ENCODE data around the gene JPT2.
A peak's percentile ranks its signal among the peaks of the same experiment; 100 is the strongest.
"Not testable (repeated sequence)": the region's sequence is repeated elsewhere in the genome, so short reads cannot be mapped to it uniquely, and the experiment has no call there.

Gene JPT2

GRCh38 chr16:1710811-1711507 lies 32.9 kb downstream of the JPT2 start:
- no peak for DNase-seq

DNA sequence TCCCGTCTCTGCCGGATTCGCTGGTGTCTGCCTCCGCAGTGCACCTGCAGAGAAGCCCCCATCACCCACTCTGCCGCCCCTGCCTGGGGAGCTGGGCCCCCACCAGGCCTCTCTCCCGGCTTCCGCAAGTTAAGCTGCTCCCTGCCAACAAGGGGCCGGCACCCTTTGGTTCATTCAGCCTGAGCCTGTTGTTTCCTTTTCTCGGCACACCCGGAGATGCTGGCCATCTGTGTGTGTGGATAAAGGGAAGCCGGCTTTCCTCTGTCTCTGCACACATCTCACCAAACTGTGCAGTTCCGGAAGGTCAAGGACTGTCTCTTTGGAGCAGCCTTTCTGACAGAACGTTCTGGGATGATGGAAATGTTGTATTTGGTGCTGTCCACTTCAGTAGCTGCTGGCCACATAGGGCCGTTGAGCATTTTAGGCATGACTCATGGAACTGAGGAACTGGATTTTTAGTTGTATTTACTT lies 34.7 kb downstream of the JPT2 start:
- DNase-seq, result no peak

DNA sequence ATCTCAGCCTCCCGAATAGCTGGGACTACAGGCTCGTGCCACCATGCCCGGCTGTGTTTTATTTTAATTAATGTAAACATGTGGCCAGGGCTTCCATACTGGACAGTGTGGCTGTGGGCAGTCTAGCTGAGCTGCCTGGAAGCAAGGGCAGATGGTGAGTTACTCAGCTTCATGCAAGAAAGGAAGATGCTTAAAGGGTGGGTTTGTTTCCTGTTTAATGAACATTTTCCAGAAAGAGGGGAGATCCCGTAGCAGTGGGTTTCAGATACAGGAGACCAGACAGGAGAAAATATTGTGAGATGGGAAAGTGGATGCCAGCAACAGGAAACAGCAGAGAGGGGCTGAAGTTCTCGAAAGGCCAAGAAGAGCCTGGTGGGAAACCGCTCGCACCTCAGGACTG lies 35.3 kb downstream of the JPT2 start:
- DNase-seq, result no peak

- no peak for DNase-seq
Measured at GRCh38 chr16:1713933-1714332, 35.9 kb downstream of the JPT2 start.

- no peak for DNase-seq
Measured at GRCh38 chr16:1715220-1715619, 37.1 kb downstream of the JPT2 start.

- DNase-seq, result not testable (repeated sequence)
Measured at GRCh38 chr16:1718236-1718635, 40.2 kb downstream of the JPT2 start.

DNA sequence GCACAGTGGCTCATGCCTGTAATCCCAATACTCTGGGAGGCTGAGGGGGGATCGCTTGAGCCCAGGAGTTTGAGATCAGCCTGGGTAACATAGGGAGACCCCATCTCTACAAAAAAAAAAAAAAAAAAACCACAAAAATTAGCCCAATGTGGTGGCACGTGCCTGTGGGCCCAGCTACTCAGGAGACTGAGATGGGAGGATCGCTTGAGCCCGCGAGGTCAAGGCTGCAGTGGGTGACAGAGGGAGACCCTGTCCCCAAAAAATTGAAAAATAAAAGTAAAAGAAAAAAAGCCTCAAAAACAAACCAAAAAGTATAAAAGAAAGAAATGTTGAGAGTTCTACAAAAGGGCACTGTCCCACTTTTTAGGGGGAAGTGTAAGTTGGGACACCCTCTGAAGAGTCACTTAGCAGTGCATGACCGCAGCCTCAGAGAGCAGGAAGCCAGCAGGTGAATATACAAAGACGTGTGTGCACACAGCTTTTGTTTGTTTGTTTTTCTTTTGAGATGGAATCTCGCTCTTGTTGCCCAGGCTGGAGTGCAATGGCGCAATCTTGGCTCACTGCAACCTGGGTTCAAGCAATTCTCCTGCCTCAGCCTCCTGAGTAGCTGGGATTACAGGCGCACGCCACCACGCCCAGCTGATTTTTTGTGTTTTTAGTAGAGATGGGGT lies 41.6 kb downstream of the JPT2 start:
- not testable (repeated sequence) for DNase-seq

DNA sequence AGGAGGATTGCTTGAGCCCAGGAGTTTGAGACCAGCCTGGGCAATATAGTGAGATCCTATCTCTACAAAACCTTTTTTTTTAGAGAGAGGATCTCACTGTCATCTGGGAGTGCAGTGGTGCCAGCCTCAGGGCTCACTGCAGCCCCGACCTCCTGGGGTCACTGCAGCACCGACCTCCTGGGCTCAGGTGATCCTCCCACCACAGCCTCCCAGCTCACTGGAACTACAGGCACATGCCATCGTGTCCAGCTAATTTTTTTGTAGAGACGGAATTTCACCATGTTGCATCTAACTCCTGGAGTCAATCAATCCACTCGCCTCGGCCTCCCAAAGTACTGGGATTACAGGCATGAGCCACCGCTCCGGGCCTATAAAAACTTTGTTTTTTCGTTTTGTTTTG lies 43.3 kb downstream of the JPT2 start:
- DNase-seq, result no peak

GRCh38 chr16:1723450-1724147 lies 45.5 kb downstream of the JPT2 start:
- peak; percentile 57 for DNase-seq

DNA sequence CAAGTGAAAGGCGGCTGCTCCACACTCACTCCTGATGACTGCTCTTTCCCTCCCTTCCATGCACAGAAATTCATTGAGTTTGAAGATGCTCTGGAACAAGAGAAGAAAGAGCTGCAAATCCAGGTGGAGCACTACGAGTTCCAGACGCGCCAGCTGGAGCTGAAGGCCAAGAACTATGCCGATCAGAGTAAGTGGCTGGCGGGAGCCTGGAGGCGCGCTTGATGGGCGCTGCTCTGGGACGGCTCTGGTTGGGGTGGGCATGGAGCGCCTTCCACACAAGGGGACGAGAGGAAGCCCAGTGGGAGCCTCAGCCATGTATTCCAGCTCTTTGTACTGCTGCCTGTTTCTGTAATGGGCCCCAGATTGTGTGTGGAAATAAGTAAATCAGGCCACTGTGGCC lies 46.4 kb downstream of the JPT2 start:
- DNase-seq, result no peak

DNA sequence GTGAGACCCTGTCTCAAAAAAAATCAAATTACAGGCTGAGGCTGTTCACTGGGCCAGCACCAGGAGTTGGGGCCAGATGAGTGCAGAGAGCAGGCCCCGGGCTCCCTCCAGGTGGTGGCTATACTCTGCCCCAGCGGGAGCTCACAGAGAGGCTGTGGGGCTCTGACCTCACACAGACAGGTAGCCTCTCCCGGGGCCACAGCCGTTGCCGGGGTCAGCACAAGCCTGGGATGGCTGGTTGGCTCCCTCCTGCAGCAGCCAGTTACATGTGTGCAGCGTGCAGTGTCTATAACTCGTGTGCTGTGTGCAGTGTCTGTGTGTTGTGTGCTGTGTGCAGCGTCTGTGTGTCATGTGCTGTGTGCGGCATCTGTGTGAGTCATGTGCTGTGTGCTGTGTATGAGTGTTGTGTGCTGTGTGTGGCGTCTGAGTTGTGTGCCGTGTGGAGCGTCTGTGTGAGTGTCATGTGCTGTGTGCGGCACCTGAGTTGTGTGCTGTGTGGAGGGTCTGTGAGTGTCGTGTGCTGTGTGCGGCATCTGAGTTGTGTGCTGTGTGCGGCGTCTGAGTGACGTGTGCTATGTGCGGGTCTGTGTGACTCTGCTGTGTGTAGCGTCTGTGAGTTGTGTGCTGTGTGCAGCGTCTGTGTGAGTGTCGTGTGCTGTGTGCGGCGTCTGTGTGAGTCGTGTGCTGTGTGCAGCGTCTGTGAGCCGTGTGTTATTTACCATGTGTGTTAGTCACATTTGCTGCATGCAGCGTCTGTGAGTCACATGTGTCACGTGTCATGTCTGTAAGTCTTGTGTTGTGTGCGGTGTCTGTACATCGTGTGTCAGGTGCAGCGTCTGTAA lies 48.8 kb downstream of the JPT2 start:
- DNase-seq, result no peak

DNA sequence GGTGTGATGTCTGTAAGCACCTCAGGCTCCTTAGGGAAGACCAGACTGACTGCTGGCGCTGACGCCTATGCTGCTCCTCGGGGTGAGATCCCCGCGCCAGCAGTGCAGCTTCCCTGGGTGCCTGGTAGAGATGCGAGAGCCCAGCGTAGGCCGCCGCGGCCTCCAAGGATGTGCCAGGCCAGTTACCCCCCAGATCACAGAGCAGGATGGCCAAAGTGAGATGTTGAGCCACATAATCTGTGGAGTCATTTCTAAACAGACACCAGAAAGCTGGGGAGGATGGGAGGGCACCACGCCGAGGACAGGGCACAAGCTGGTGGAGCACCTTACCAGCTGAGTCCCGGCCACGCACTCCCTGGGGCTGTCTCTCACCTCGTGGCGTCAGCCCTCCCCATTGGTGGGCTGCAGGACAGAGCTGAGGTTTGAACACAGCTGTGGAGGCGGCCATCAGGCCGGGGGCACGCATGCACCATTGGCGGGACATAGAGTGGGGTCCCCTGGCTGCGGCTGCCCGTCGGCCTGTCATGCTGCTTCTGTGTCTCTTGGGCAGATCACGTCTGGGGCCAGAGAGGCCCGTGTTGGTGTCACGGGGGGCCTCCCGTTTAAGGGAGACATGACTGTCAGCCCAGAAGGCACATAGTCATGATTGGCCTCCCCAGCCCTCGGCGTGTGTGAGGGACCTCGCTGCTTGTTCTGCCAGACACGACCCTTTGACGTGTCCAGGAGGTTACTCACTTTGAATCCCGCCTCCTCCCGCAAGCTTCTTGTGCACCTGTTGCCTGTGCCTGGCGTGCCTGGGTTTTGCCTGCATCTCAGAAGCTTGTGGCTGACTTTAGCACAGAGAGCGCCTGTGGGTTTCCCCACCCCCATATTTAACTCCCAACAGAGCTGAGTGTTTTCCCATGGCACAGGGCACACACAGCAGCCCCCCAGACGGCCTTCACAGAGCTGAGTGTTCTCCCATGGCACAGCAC lies 49.9 kb downstream of the JPT2 start:
- DNase-seq, result no peak

DNA sequence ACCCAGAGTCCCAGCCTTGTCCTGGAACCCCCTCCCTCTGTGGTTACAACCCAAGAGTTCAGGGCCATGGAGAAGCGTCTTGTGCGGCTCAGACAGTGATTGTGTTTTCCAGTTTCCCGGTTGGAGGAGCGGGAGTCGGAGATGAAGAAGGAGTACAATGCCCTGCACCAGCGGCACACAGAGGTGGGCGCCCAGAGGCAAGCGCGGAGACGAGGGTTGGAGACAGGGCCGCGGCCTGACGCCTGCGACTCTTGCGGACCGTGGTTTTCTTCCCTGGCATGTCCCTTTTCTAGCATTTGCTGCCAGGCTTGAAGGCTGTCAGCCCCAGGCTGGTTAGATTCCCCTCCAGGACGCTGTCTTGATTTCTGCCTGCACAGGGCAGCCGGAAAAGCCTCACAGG lies 50.9 kb downstream of the JPT2 start:
- DNase-seq, result no peak

- DNase-seq, result no peak
Measured at GRCh38 chr16:1729445-1729844, 51.4 kb downstream of the JPT2 start.

GRCh38 chr16:1731073-1731472 lies 53.0 kb downstream of the JPT2 start:
- DNase-seq, result no peak

GRCh38 chr16:1731603-1732002 lies 53.5 kb downstream of the JPT2 start:
- no peak for DNase-seq

- no peak for DNase-seq
Measured at GRCh38 chr16:1732071-1732470, 54.0 kb downstream of the JPT2 start.

DNA sequence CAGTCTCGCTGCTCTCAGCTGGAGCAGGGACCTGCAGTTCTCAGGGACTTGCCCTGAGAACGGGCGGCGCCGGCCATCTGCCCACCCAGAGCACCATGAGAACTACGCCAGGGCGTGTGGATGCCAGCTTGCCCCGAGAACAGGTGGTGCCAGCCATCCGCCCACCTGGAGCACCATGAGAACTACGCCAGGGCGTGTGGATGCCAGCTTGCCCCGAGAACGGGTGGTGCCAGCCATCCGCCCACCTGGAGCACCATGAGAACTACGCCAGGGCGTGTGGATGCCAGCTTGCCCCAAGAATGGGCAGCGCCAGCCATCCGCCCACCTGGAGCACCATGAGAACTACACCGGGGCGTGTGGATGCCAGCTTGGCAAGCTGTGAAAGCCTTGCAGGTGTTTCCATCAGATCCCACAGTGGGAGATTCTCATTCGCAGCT lies 54.5 kb downstream of the JPT2 start:
- not testable (repeated sequence) for DNase-seq

- DNase-seq, result no peak
Measured at GRCh38 chr16:1734123-1734522, 56.0 kb downstream of the JPT2 start.

- DNase-seq, result no peak
Measured at GRCh38 chr16:1734816-1735215, 56.7 kb downstream of the JPT2 start.

DNA sequence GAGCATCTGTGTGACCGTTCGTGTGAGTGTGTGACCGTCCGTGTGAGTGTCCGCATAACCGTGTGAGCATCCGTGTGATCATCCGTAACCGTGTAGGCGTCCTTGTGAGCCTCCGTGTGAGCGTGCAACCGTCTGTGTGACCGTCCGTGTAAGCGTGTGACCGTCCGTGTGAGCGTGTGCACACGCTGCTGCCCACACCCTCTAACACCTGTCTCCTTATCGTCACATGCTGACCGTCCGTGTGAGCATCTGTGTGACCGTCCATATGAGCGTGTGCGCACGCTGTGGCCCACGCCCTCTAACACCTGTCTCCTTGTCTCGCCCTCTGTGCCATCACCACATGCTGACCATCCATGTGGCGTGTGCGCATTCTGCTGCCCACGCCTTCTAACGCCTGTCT lies 62.2 kb downstream of the JPT2 start:
- no peak for DNase-seq

Measured in CD4-positive, alpha-beta T cell treated with Interleukin-21 for 1 hour (primary cell).